GM12892 (cell line): ENCODE measurements around the gene ACOT6.

Source experiments
- POLR2A ChIP-seq: IDR thresholded peaks from 2 replicates; pipeline ENCODE4 v1.6.1; 2011; ENCODE audit warnings: low read depth, low read length, control low read depth
- POLR2AphosphoS5 ChIP-seq: IDR thresholded peaks from 2 replicates; pipeline ENCODE4 v1.6.1; 2011; ENCODE audit warnings: low read depth, low read length, control low read depth

DNA sequence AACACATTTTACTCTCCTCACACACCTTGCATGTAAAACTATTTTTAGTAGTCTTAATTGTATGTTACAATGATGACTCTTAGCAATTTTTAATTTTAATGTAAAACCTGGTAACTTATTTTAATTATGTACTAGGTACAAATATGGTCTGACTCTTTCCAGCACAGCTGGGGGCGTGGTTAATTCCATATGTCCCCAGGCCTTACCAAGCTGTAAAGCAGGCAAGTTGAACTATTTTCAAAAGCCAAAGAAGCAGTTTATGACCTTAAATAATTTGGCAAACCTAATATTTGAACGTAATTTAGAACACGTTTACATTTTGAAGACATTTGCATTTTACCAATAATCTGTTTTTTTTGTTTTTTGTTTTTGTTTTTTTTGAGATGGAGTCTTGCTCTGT is 9.3 kb upstream of the ACOT6 start:
- TF ChIP-seq POLR2AphosphoS5, result no peak
- no peak for TF ChIP-seq POLR2A
